B cell (primary cell): ENCODE results near the gene PRKCA. TPM values are rescaled to one million over a fixed set of nuclear protein-coding genes. Genes with fewer than 3 reads are reported as not detected.
"Not testable (repeated sequence)": the region's sequence is repeated elsewhere in the genome, so short reads cannot be mapped to it uniquely, and the experiment has no call there.

Experiments
- ATAC-seq: fragments of 200-7000 bp; cut with Tn5 transposase; one replicate; pipeline ENCODE4 v1.10.0; 2021; ENCODE audit warnings: low read depth, mild to moderate bottlenecking, moderate number of reproducible peaks, moderate library complexity
- CTCF ChIA-PET: fragments of 350-600 bp; sonication (Branson Sonifier 250); formaldehyde crosslinking; loops from one replicate; lab custom pipeline; 2021; ENCODE audit warnings: antibody characterized with exemption, inconsistent platforms; lab: Charles Lee
- POLR2A ChIA-PET: fragments of 350-600 bp; sonication (Branson Sonifier 250); formaldehyde crosslinking; loops from one replicate; lab custom pipeline; 2021; ENCODE audit warnings: antibody characterized with exemption; lab: Charles Lee
- DNase-seq: peaks from one replicate; pipeline ENCODE4 v3.0.0; 2013
- H2AFZ ChIP-seq: 2 replicates; pipeline ENCODE4 v1.6.1; 2012; ENCODE audit warnings: mild to moderate bottlenecking, low read depth, low read length; ENCODE audit not compliant: insufficient read depth, poor library complexity, severe bottlenecking
- H3K27ac ChIP-seq, 2 donors: 1 replicate in 1 of 2; 2 replicates in 1 of 2; pipeline ENCODE4 v1.5.1; 2012 to 2013; ENCODE audit warnings: low read length in 2 of 2, mild to moderate bottlenecking in 2 of 2, moderate library complexity in 1 of 2
- H3K27me3 ChIP-seq, 4 experiments: fragments of 200-600 bp in 1 of 4; sonication (generic) in 1 of 4; replicated peaks in 1 of 4; 1 replicate in 2 of 4; 2 replicates in 2 of 4; pipeline versions ENCODE4 v1.6.1 to v1.7.0; 2013 to 2016; ENCODE audit warnings: low read length in 3 of 4, mild to moderate bottlenecking in 2 of 4, mixed read lengths in 1 of 4, moderate library complexity in 1 of 4; ENCODE audit not compliant: insufficient read depth in 4 of 4, control insufficient read depth in 3 of 4; ENCODE audit errors: control extremely low read depth in 1 of 4
- H3K36me3 ChIP-seq, 2 experiments: replicated peaks in 1 of 2; 1 replicate in 1 of 2; 2 replicates in 1 of 2; pipeline versions ENCODE4 v1.6.1 to v1.7.1; 2013; ENCODE audit warnings: low read length in 1 of 2; ENCODE audit not compliant: insufficient read depth in 2 of 2, control insufficient read depth in 1 of 2; ENCODE audit errors: control extremely low read depth in 1 of 2, extremely low read depth in 1 of 2
- H3K4me1 ChIP-seq, 2 donors: fragments of 200-600 bp in 1 of 2; sonication (generic) in 1 of 2; 1 replicate in 1 of 2; 2 replicates in 1 of 2; pipeline versions ENCODE4 v1.5.1 to v1.6.1; 2013 to 2017; ENCODE audit warnings: low read length in 2 of 2; ENCODE audit not compliant: control insufficient read depth in 2 of 2, insufficient read depth in 2 of 2
- H3K4me2 ChIP-seq: replicated peaks from 2 replicates; pipeline ENCODE3; 2012; ENCODE audit warnings: mild to moderate bottlenecking, low read depth, low read length; ENCODE audit not compliant: poor library complexity, severe bottlenecking
- H3K4me3 ChIP-seq, 5 experiments: fragments of 200-600 bp in 1 of 5; sonication (generic) in 1 of 5; 1 replicate in 3 of 5; 2 replicates in 2 of 5; pipeline versions ENCODE4 v1.5.1 to v1.7.0; 2011 to 2016; ENCODE audit warnings: low read length in 4 of 5, mild to moderate bottlenecking in 4 of 5, low read depth in 2 of 5, control low read depth in 1 of 5, moderate library complexity in 1 of 5; ENCODE audit not compliant: insufficient read depth in 1 of 5; ENCODE audit errors: control extremely low read depth in 1 of 5, extremely low read depth in 1 of 5
- H3K79me2 ChIP-seq: fragments of 200-600 bp; sonication (generic); one replicate; pipeline ENCODE4 v1.6.0; 2016; ENCODE audit warnings: low read length; ENCODE audit not compliant: control insufficient read depth, insufficient read depth
- H3K9ac ChIP-seq: fragments of 200-600 bp; sonication (generic); 2 replicates; pipeline ENCODE4 v1.6.1; 2017; ENCODE audit warnings: mild to moderate bottlenecking, low read length, moderate library complexity
- H3K9me3 ChIP-seq, 3 donors: one replicate each; pipeline versions ENCODE4 v1.6.1 to v1.7.1; 2013; ENCODE audit warnings: low read length in 2 of 3; ENCODE audit not compliant: control insufficient read depth in 2 of 3, insufficient read depth in 1 of 3; ENCODE audit errors: control extremely low read depth in 1 of 3
- H4K20me1 ChIP-seq: 2 replicates; pipeline ENCODE4 v1.6.0; 2012; ENCODE audit warnings: mild to moderate bottlenecking, low read length; ENCODE audit not compliant: insufficient read depth, control insufficient read depth, poor library complexity, severe bottlenecking
- H3K27ac Mint-ChIP-seq: one replicate; pipeline ENCODE4 v1.8.0; 2021; ENCODE audit warnings: mixed read lengths
- H3K27me3 Mint-ChIP-seq: one replicate; pipeline ENCODE4 v1.8.0; 2021; ENCODE audit warnings: mixed read lengths
- H3K4me1 Mint-ChIP-seq: one replicate; pipeline ENCODE4 v1.8.0; 2021; ENCODE audit warnings: mixed read lengths
- H3K4me3 Mint-ChIP-seq: one replicate; pipeline ENCODE4 v1.8.0; 2021; ENCODE audit warnings: mixed read lengths
- H3K9me3 Mint-ChIP-seq: one replicate; pipeline ENCODE4 v1.8.0; 2022; ENCODE audit warnings: mixed read lengths; ENCODE audit not compliant: insufficient read depth
- CTCF ChIP-seq: fragments of 200-600 bp; IDR thresholded peaks from one replicate; pipeline ENCODE4 v1.8.0; 2022; ENCODE audit warnings: antibody characterized with exemption, mild to moderate bottlenecking
- EZH2 ChIP-seq: IDR thresholded peaks from 2 replicates; pipeline ENCODE4 v1.6.1; 2012; ENCODE audit warnings: borderline replicate concordance, low read depth, mild to moderate bottlenecking, moderate library complexity, low read length; ENCODE audit not compliant: insufficient read depth, poor library complexity, severe bottlenecking
- WGBS: methylation state at CpG from one replicate; pipeline ENCODE4 v1.1.5; 2013; ENCODE audit warnings: missing lambda C conversion rate; ENCODE audit not compliant: insufficient coverage; 5-methylcytosine and 5-hydroxymethylcytosine counted together
- intact Hi-C: fragments of 100-400 bp; cut with micrococcal nuclease; formaldehyde crosslinking; loops from one replicate; pipeline ENCODE4 v1.10.0; 2022
- polyA plus RNA-seq: library from polyadenylated mRNA; depleted of rRNA; stranded (reverse); fragments of >200 nt; gene quantifications from 2 replicates; pipeline ENCODE4 v1.2.3, GENCODE V29; 2012
- total RNA-seq, 2 donors: library from RNA; stranded (reverse); fragments of 120-200 nt in 1 of 2; gene quantifications; 1 replicate in 1 of 2; 2 replicates in 1 of 2; pipeline versions ENCODE4 v1.2.3 to v1.2.4, GENCODE V29; 2013 to 2022

The PRKCA gene
- total and polyA plus RNA-seq, 2 donors (not counting 1 experiment from before 2014, with no cell fraction given) = 0.33 to 7.7 TPM

GRCh38 chr17:66345264-66345663, 42.9 kb downstream of the PRKCA start:
- Histone ChIP-seq H2AFZ (no peak overlapping the region), H3K9me3 (no peaks in the 10 kb centered on the region), H3K4me2 (no peak overlapping the region), H3K27me3 (no peaks in the 10 kb centered on the region), H3K36me3 (no peaks in the 10 kb centered on the region), H3K4me1 (no peaks in the 10 kb centered on the region), H3K4me3 (no peak overlapping the region), H3K79me2 (no peaks in the 10 kb centered on the region), H3K27ac (no peak overlapping the region), H3K9ac (no peak overlapping the region), H4K20me1 (no peaks in the 10 kb centered on the region)
- Mint-ChIP-seq H3K27ac (no peak overlapping the region), H3K9me3 (no peaks in the 10 kb centered on the region), H3K4me3 (no peak overlapping the region), H3K4me1 (no peaks in the 10 kb centered on the region), H3K27me3 (no peaks in the 10 kb centered on the region)
- intact Hi-C loops = no loop called here
- TF ChIP-seq CTCF (no peak), EZH2 (no peak)
- no peak for DNase-seq
- no CpG with 5 or more reads among the region's 4 CpGs for WGBS
- ChIA-PET CTCF (no interaction called here), POLR2A (no interaction called here)
- ATAC-seq = no peak

GRCh38 chr17:66345949-66346638, 43.7 kb downstream of the PRKCA start:
- H3K4me2 ChIP-seq, H4K20me1 ChIP-seq, H3K9ac ChIP-seq, H3K4me1 ChIP-seq, POLR2A ChIA-PET, H3K27me3 ChIP-seq, H3K79me2 ChIP-seq, DNase-seq, intact Hi-C loops, ATAC-seq, H3K4me1 Mint-ChIP-seq, H3K27ac ChIP-seq, H2AFZ ChIP-seq, H3K4me3 Mint-ChIP-seq, H3K9me3 ChIP-seq, H3K9me3 Mint-ChIP-seq, H3K27ac Mint-ChIP-seq, H3K4me3 ChIP-seq, H3K36me3 ChIP-seq, CTCF ChIA-PET, H3K27me3 Mint-ChIP-seq: not testable (repeated sequence)
- WGBS = 100% methylated on average over 3 of the region's 12 CpGs
